GM18858 (cell line): ENCODE results near the gene TNIP1.

Experiments used
- ATAC-seq: cut with Tn5 transposase; IDR thresholded peaks from one replicate; pipeline ENCODE4 v1.9.1; 2021; ENCODE audit not compliant: unreplicated experiment

The TNIP1 gene

DNA sequence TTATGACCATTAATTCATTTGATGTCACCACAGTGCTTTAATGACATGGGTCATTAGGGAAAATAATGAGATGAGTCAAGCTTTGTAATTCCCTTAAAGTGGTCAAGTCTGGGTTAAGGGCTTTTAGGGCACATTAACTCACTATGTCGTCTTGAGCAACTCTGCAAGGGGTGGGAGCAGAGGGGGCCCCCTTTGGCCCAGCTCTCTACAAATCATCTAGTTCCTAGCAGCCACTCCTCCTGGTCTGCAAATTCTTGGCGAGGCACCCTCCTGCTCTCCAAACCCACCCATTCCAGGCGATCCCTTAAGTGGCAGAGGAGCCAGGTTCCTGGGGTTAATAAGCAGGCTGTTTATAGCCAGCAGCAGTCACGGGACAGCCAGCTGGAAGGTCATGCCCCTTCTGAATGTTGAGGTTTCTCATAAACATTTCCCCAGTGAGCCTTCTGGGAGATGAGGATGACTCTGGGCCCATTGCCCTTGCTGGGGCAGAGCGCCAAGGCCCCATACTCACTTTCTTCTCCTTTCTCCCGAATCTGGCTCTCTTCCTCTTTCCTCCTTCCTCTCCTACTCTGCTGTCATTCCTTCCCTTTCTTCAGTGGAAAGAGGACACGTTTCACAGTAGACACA is 74.8 kb downstream of the TNIP1 start:
- ATAC-seq: no peak

- no peak for ATAC-seq
Measured at GRCh38 chr5:151005187-151005949, 75.5 kb downstream of the TNIP1 start.

GRCh38 chr5:151004499-151004898 is 76.3 kb downstream of the TNIP1 start:
- ATAC-seq: no peak

GRCh38 chr5:151003503-151003860 is 77.4 kb downstream of the TNIP1 start:
- no peak for ATAC-seq

DNA sequence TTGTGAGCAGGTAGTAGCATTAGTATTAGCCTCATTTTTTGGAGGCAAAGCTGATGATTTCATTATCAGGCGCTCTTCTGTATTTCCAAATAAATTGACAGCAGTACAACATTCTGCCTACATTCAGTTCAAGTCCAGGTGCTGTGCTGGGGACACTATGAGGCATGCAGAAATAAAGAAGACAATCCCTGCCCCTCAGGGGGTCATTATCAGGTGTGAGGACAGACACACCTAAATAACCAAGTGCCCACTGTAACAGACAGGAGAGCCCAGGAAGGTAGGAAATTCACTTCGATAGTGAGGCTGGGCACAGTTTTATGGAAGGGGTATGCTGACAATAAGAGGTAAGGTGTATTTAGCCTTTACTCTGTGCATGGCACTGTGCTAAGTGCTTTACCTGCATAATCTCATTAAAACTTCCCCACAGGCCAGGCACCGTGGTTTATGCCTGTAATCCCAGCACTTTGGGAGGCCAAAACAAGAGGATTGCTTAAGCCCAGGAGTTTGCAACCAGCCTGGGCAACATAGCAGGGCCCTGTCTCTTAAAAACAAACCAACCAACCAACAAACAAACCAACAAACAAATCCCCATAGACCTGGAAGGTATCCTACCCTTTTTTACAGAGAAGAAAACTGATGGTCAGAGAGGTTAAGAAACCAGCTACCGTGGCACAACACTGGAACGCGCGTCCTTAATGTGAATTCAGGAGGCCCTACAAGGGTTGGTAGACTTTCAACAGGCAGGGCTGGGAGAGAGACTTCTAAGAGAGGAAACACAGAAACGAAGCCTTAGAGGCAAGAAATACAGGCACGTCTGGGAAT is 77.9 kb downstream of the TNIP1 start:
- no peak for ATAC-seq

GRCh38 chr5:151002250-151002649 is 78.6 kb downstream of the TNIP1 start:
- ATAC-seq: no peak

DNA sequence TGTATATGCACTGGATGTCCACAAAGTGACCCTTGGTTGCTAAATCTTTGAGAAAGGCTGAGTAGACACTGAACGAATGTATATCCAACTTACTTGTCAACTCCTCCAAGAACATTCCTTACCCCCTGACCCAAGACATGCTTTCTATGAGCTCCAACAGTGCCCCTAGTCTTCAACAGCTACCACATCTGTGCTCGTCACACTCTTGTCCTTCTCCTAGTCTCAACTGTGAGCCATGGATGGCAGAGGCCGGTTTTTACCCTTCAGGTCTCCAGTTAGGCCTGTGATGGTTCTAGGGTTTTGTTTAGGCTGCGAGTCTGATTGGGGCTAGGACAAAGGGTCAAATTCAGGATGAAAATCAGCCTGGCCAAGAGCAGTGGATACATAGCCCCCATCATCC is 79.4 kb downstream of the TNIP1 start:
- no peak for ATAC-seq

DNA sequence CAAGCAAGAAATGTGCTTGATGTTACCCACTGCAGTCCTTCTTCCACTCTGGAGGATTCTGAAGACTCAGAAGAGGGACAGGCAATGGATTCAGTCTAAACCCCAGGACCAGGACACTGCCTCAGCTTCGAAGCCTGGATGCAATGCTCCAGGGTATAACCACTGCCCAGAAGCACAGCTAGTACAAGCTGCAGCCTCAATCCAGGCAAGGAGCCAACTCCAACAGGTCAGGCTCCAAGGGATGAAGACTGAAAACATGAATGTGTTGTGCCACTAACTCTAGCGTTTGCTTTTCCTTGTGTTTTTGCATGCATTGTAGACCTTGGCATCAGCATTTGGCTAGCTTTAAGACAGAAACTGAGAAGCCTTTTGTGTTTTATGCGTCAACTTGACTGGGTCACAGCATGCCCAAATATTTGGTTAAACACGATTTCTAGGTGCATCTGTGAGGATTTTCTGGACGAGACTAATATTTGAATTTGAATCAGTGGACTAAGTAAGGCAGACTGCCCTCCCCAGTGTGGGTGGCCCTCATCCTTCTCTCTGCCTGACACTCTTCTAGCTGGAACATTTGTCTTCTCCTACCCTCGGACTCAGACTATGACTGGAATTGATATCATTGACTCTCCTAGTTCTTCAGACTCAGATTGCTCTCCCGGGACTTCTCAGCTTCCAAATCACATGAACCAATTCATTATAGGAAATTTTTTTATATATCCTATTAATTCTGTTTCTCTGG is 81.0 kb downstream of the TNIP1 start:
- no peak for ATAC-seq

GRCh38 chr5:150993826-150994412 is 86.9 kb downstream of the TNIP1 start:
- ATAC-seq: no peak

- no peak for ATAC-seq
Measured at GRCh38 chr5:150993422-150993821, 87.4 kb downstream of the TNIP1 start.

GRCh38 chr5:150992705-150993104 is 88.1 kb downstream of the TNIP1 start:
- ATAC-seq: no peak

GRCh38 chr5:150989695-150990094 is 91.1 kb downstream of the TNIP1 start:
- ATAC-seq: no peak

DNA sequence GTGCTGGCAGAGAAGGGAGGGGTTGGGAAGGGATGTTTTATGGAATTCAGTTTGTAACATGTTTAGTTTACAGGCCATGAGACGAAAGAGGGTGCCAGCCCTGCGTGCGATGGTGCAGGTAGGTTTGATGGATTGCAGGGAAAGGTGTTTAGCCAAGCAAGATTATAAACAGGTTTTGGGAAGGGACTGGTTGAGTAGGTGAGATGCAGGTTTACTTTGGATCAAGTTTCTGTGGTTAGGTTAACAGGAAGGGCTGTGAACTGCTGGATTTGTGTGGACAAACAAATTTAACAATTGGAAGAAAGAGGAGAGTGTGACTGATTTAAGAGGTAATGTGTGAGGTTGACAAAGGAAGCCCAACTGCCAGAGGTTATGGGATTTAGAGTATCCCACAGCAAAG is 93.1 kb downstream of the TNIP1 start:
- no peak for ATAC-seq
